Thyroid gland (tissue), 4 donors: Measurements from ENCODE around the gene ZC3H12A. TPM values are rescaled to one million over a fixed set of nuclear protein-coding genes. Genes with fewer than 3 reads are reported as not detected.

ENCODE experiments used
- DNase-seq, 2 donors: peaks; one replicate each; pipeline ENCODE4 v3.0.0-alpha.2; 2019
- H3K27ac ChIP-seq, 3 donors: fragments of 200-600 bp; sonication (generic); 1 replicate in 2 of 3; 2 replicates in 1 of 3; pipeline ENCODE4 v1.5.1; 2016 to 2019; ENCODE audit warnings: mild to moderate bottlenecking in 1 of 3, moderate library complexity in 1 of 3
- H3K27me3 ChIP-seq: fragments of 200-600 bp; sonication (generic); one replicate; pipeline ENCODE4 v1.5.1; 2019
- H3K36me3 ChIP-seq, 2 donors: fragments of 200-600 bp; sonication (generic); one replicate each; pipeline ENCODE4 v1.5.1; 2016 to 2019
- H3K4me1 ChIP-seq, 2 donors: fragments of 200-600 bp; sonication (generic); one replicate each; pipeline ENCODE4 v1.5.1; 2017 to 2019
- H3K4me3 ChIP-seq, 3 donors: fragments of 200-600 bp; sonication (generic); replicated peaks in 1 of 3; 1 replicate in 2 of 3; 2 replicates in 1 of 3; pipeline ENCODE4 v1.5.1; 2016; ENCODE audit warnings: mild to moderate bottlenecking in 1 of 3
- H3K9me3 ChIP-seq: fragments of 200-600 bp; sonication (generic); one replicate; pipeline ENCODE4 v1.5.1; 2017
- CTCF ChIP-seq, 6 experiments: fragments of 200-600 bp in 3 of 6; fragments of 450-650 bp in 3 of 6; sonication (generic) in 3 of 6; IDR thresholded peaks; one replicate each; pipeline ENCODE4 v1.5.1; 2016 to 2019; ENCODE audit warnings: antibody characterized with exemption in 6 of 6, mild to moderate bottlenecking in 2 of 6, inconsistent platforms in 1 of 6, moderate library complexity in 1 of 6
- POLR2A ChIP-seq, 2 donors: fragments of 450-650 bp; IDR thresholded peaks; one replicate each; pipeline ENCODE4 v1.6.1; 2017; ENCODE audit warnings: antibody characterized with exemption in 2 of 2, mild to moderate bottlenecking in 2 of 2, moderate library complexity in 1 of 2
- WGBS, 2 donors: methylation state at CpG; one replicate each; pipeline ENCODE4 v1.1.5; 2017; 5-methylcytosine and 5-hydroxymethylcytosine counted together
- intact Hi-C: fragments of 100-400 bp; cut with DNase I; formaldehyde crosslinking; loops from one replicate; pipeline ENCODE4 v1.15.1; 2023
- total RNA-seq, 4 donors: library from RNA; depleted of rRNA; stranded (reverse); fragments of >200 nt; gene quantifications; one replicate each; pipeline ENCODE4 v1.2.3, GENCODE V29; 2016

The ZC3H12A gene
- total RNA-seq, 4 donors from 2014 or later, result 4.1 to 7.1 (median 5.1) TPM

- Histone ChIP-seq H3K27me3 (no peaks in the 10 kb centered on the region), H3K4me3 (peak overlapping the region in 1 of 3 donors; percentile 15), H3K27ac (peak overlapping the region; percentile 27 to 87 (median 86)), H3K36me3 (peaks cover 42% of the 10 kb centered on the region in 2 donors), H3K4me1 (peaks cover 44 to 53% of the 10 kb centered on the region in 2 donors), H3K9me3 (no peaks in the 10 kb centered on the region)
- WGBS, 2 donors, result 90 to 96% methylated on average over 4 to 5 of the region's 5 CpGs
- intact Hi-C loops, result no loop called here
- no peak for TF ChIP-seq POLR2A (IDR thresholded peaks at IDR 0.05)
- TF ChIP-seq CTCF (IDR thresholded peaks at IDR 0.05), result no peak
- DNase-seq, result no peak
Observed at GRCh38 chr1:37480125-37480466, 5.7 kb downstream of the ZC3H12A start.

GRCh38 chr1:37480581-37481288 is 6.4 kb downstream of the ZC3H12A start:
- intact Hi-C loops, result no loop called here
- Histone ChIP-seq H3K27me3 (no peaks in the 10 kb centered on the region), H3K27ac (peak overlapping the region in 2 of 3 donors; percentile 86 to 87), H3K9me3 (no peaks in the 10 kb centered on the region), H3K4me1 (peaks cover 38 to 49% of the 10 kb centered on the region in 2 donors), H3K4me3 (no peak overlapping the region), H3K36me3 (peaks cover 42% of the 10 kb centered on the region in 2 donors)
- no peak for DNase-seq
- TF ChIP-seq POLR2A (IDR thresholded peaks at IDR 0.05) (no peak), CTCF (IDR thresholded peaks at IDR 0.05) (no peak)
- 86 to 91% methylated on average over 7 to 10 of the region's 10 CpGs for WGBS, 2 donors

- Histone ChIP-seq H3K4me3 (no peak overlapping the region), H3K9me3 (no peaks in the 10 kb centered on the region), H3K27ac (no peak overlapping the region), H3K27me3 (no peaks in the 10 kb centered on the region), H3K36me3 (peaks cover 36 to 42% of the 10 kb centered on the region in 2 donors), H3K4me1 (peaks cover 32 to 49% of the 10 kb centered on the region in 2 donors)
- no peak for DNase-seq
- intact Hi-C loops, result no loop called here
- WGBS, 2 donors, result 93% methylated on average over 21 to 26 of the region's 26 CpGs
- TF ChIP-seq CTCF (IDR thresholded peaks at IDR 0.05), result no peak
- no peak for TF ChIP-seq POLR2A (IDR thresholded peaks at IDR 0.05)
Observed at GRCh38 chr1:37481289-37482003, 7.1 kb downstream of the ZC3H12A start.

- Histone ChIP-seq H3K27ac (no peak overlapping the region), H3K27me3 (no peaks in the 10 kb centered on the region), H3K9me3 (no peaks in the 10 kb centered on the region), H3K4me3 (no peak overlapping the region), H3K4me1 (peaks cover 30 to 49% of the 10 kb centered on the region in 2 donors), H3K36me3 (peaks cover 36 to 42% of the 10 kb centered on the region in 2 donors)
- intact Hi-C loops, result no loop called here
- WGBS, 2 donors, result 87 to 90% methylated on average over 17 to 18 of the region's 18 CpGs
- TF ChIP-seq POLR2A (IDR thresholded peaks at IDR 0.05), result no peak
- no peak for TF ChIP-seq CTCF (IDR thresholded peaks at IDR 0.05)
- DNase-seq, result no peak
Observed at GRCh38 chr1:37482004-37482785, 7.8 kb downstream of the ZC3H12A start.
